HepG2 (cell line): ENCODE data around the gene HSDL1. TPM values are rescaled to one million over a fixed set of nuclear protein-coding genes. Genes with fewer than 3 reads are reported as not detected.

Experiments used
- ARNT2 ChIP-seq: sonication (generic); formaldehyde crosslinking; IDR thresholded peaks from 2 replicates; pipeline ENCODE4 v1.8.0; 2022; ENCODE audit warnings: mild to moderate bottlenecking, low read depth, missing genetic modification reagents, moderate library complexity
- BRCA1 ChIP-seq: sonication (generic); formaldehyde crosslinking; IDR thresholded peaks from 2 replicates; pipeline ENCODE4 v1.4.0; 2020; ENCODE audit warnings: missing genetic modification reagents
- FOXK2 ChIP-seq: fragments of 450-650 bp; IDR thresholded peaks from 2 replicates; pipeline ENCODE4 v1.6.1; 2016
- HDAC1 ChIP-seq: sonication (generic); formaldehyde crosslinking; IDR thresholded peaks from 2 replicates; pipeline ENCODE4 v1.5.1; 2020; ENCODE audit warnings: mild to moderate bottlenecking, missing genetic modification reagents
- HOXD1 ChIP-seq: sonication (generic); formaldehyde crosslinking; IDR thresholded peaks from 2 replicates; pipeline ENCODE4 v1.5.0; 2020; ENCODE audit warnings: missing genetic modification reagents
- KMT2A ChIP-seq: sonication (generic); formaldehyde crosslinking; IDR thresholded peaks from 2 replicates; pipeline ENCODE4 v1.4.0; 2020; ENCODE audit warnings: missing genetic modification reagents
- NFE2 ChIP-seq: sonication (generic); formaldehyde crosslinking; IDR thresholded peaks from 2 replicates; pipeline ENCODE4 v1.4.0; 2020; ENCODE audit warnings: missing genetic modification reagents
- NFIC ChIP-seq: IDR thresholded peaks from 2 replicates; pipeline ENCODE4 v1.6.1; 2012; ENCODE audit warnings: mild to moderate bottlenecking, low read length, inconsistent platforms
- PCBP1 ChIP-seq: fragments of 200-400 bp; formaldehyde crosslinking; IDR thresholded peaks from 2 replicates; pipeline ENCODE4 v1.6.1; 2017; ENCODE audit warnings: mild to moderate bottlenecking, low read depth, low read length, borderline replicate concordance
- TCF7L2 ChIP-seq: IDR thresholded peaks from 2 replicates; pipeline ENCODE4 v1.6.1; 2011; ENCODE audit warnings: mild to moderate bottlenecking, low read depth, low read length, moderate library complexity
- TP53 ChIP-seq: sonication (generic); formaldehyde crosslinking; conservative IDR thresholded peaks from 2 replicates; pipeline ENCODE4 v1.4.0; 2020; ENCODE audit warnings: missing genetic modification reagents
- ZNF296 ChIP-seq: sonication (generic); formaldehyde crosslinking; conservative IDR thresholded peaks from 2 replicates; pipeline ENCODE4 v1.5.0; 2020; ENCODE audit warnings: mild to moderate bottlenecking, missing genetic modification reagents
- ZNF329 ChIP-seq: sonication (generic); formaldehyde crosslinking; IDR thresholded peaks from 2 replicates; pipeline ENCODE4 v1.9.0; 2021; ENCODE audit warnings: low read depth, mild to moderate bottlenecking, missing genetic modification reagents
- ZNF556 ChIP-seq: sonication (generic); formaldehyde crosslinking; IDR thresholded peaks from 2 replicates; pipeline ENCODE4 v1.4.0; 2020; ENCODE audit warnings: mild to moderate bottlenecking, missing genetic modification reagents, borderline replicate concordance
- ZNF781 ChIP-seq: sonication (generic); formaldehyde crosslinking; IDR thresholded peaks from 2 replicates; pipeline ENCODE4 v1.5.1; 2020; ENCODE audit warnings: borderline replicate concordance, mild to moderate bottlenecking, missing genetic modification reagents; ENCODE audit errors: not compliant biosample characterization
- ZSCAN22 ChIP-seq: sonication (generic); formaldehyde crosslinking; IDR thresholded peaks from 2 replicates; pipeline ENCODE4 v1.4.0; 2020; ENCODE audit warnings: mild to moderate bottlenecking, missing genetic modification reagents
- ZSCAN9 ChIP-seq: IDR thresholded peaks from 2 replicates; pipeline ENCODE4 v1.6.1; 2016; ENCODE audit warnings: borderline replicate concordance
- polyA plus RNA-seq, 8 experiments: library from polyadenylated mRNA; depleted of rRNA in 3 of 8; stranded (reverse) in 7 of 8; unstranded in 1 of 8; fragments of >200 nt; fragmentation: Illumina TruSeq in 4 of 8; extraction: Trizol in 4 of 8; gene quantifications; 2 replicates each; pipeline versions ENCODE4 v1.2.1 to v1.2.3, GENCODE V29; 2011 to 2016; ENCODE audit warnings: low read depth in 4 of 8, missing spikeins in 1 of 8, mixed read lengths in 1 of 8; ENCODE audit not compliant: insufficient read depth in 1 of 8
- total RNA-seq, 5 experiments: library from RNA; depleted of rRNA; stranded (reverse); fragments of >200 nt; fragmentation: Illumina TruSeq; extraction: Trizol; gene quantifications; 2 replicates each; pipeline ENCODE4 v1.2.3, GENCODE V29; 2016; ENCODE audit warnings: low read depth in 1 of 5
- TF ChIP-seq, protein P1 (sequence below): sonication (generic); formaldehyde crosslinking; IDR thresholded peaks from 2 replicates; pipeline ENCODE4 v1.8.0; 2022; ENCODE audit warnings: low read depth, missing genetic modification reagents
- TF ChIP-seq, protein P2 (sequence below): sonication (generic); formaldehyde crosslinking; IDR thresholded peaks from 2 replicates; pipeline ENCODE4 v1.8.1; 2022; ENCODE audit warnings: low read depth, mild to moderate bottlenecking, missing genetic modification reagents
- TF ChIP-seq, protein P3 (sequence below): sonication (generic); formaldehyde crosslinking; IDR thresholded peaks from 2 replicates; pipeline ENCODE4 v1.5.0; 2020; ENCODE audit warnings: missing genetic modification reagents
- TF ChIP-seq, protein P4 (sequence below): sonication (generic); formaldehyde crosslinking; IDR thresholded peaks from 2 replicates; pipeline ENCODE4 v1.4.0; 2020; ENCODE audit warnings: mild to moderate bottlenecking, missing genetic modification reagents
- TF ChIP-seq, protein P5 (sequence below): sonication (generic); formaldehyde crosslinking; IDR thresholded peaks from 2 replicates; pipeline ENCODE4 v1.8.0; 2022; ENCODE audit warnings: missing genetic modification reagents, mild to moderate bottlenecking, inconsistent platforms, borderline replicate concordance
- TF ChIP-seq, protein P6 (sequence below): sonication (generic); formaldehyde crosslinking; conservative IDR thresholded peaks from 2 replicates; pipeline ENCODE4 v1.4.0; 2020; ENCODE audit warnings: missing genetic modification reagents

The HSDL1 gene
- total and polyA plus RNA-seq, 2 of the 13 experiments (the other 11 are each of a cell fraction or from before 2014, with no cell fraction given): 49.2 to 49.7 TPM

DNA sequence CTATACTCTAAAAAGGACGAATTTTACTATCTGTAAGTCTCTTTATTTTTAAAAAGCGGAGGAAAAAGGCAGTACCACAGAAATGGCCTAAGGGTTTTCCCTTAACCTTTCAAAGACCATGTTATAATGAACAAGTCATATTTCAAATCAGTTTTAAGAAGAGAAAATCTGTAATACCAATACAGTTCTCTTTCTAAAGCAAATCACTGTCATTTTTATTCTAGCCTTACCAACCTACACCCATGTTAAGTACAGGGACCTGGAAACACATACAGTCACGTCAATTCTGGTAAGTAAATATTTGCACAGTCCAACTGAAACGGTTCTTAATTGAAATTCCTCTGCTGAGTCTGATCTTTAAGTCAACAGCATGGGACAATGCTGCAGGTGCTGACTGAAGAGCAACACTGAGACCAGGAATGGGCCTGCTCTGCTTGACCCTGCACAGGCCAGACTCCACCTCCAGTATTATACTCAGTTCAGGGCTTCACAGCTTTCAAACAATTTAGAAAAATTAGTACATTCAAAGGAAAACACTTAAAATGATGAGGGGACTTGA lies 48.5 kb downstream of the HSDL1 start (continued):
- TF ChIP-seq, protein P1, sequence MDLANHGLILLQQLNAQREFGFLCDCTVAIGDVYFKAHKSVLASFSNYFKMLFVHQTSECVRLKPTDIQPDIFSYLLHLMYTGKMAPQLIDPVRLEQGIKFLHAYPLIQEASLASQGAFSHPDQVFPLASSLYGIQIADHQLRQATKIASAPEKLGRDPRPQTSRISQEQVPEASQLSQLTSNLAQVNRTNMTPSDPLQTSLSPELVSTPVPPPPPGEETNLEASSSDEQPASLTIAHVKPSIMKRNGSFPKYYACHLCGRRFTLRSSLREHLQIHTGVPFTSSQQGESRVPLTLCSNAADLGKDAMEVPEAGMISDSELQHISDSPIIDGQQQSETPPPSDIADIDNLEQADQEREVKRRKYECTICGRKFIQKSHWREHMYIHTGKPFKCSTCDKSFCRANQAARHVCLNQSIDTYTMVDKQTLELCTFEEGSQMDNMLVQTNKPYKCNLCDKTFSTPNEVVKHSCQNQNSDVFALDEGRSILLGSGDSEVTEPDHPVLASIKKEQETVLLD (CRISPR knock-in tag): no peak
- no peak for TF ChIP-seq ZNF329 (CRISPR knock-in tag)
- TF ChIP-seq, protein P2, sequence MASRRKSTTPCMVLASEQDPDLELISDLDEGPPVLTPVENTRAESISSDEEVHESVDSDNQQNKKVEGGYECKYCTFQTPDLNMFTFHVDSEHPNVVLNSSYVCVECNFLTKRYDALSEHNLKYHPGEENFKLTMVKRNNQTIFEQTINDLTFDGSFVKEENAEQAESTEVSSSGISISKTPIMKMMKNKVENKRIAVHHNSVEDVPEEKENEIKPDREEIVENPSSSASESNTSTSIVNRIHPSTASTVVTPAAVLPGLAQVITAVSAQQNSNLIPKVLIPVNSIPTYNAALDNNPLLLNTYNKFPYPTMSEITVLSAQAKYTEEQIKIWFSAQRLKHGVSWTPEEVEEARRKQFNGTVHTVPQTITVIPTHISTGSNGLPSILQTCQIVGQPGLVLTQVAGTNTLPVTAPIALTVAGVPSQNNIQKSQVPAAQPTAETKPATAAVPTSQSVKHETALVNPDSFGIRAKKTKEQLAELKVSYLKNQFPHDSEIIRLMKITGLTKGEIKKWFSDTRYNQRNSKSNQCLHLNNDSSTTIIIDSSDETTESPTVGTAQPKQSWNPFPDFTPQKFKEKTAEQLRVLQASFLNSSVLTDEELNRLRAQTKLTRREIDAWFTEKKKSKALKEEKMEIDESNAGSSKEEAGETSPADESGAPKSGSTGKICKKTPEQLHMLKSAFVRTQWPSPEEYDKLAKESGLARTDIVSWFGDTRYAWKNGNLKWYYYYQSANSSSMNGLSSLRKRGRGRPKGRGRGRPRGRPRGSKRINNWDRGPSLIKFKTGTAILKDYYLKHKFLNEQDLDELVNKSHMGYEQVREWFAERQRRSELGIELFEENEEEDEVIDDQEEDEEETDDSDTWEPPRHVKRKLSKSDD (CRISPR knock-in tag): no peak
- TF ChIP-seq ZNF556 (CRISPR knock-in tag): no peak
- no peak; the same call in 1 of the 2 replicates for TF ChIP-seq NFIC
- TF ChIP-seq, protein P3, sequence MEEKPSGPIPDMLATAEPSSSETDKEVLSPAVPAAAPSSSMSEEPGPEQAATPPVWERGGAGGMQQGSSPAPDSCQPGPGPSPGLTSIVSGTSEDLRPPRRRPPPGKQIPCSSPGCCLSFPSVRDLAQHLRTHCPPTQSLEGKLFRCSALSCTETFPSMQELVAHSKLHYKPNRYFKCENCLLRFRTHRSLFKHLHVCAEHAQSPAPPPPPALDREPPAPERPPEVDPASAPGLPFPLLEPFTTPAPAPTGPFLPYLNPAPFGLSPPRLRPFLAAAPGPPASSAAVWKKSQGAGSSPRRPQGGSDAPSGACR (CRISPR knock-in tag): no peak
- TF ChIP-seq, protein P4, sequence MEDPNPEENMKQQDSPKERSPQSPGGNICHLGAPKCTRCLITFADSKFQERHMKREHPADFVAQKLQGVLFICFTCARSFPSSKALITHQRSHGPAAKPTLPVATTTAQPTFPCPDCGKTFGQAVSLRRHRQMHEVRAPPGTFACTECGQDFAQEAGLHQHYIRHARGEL (CRISPR knock-in tag): no peak
- peak; percentile 87 for TF ChIP-seq HDAC1 (CRISPR knock-in tag)
- TF ChIP-seq TCF7L2: no peak
- 0 out of 2 replicates have a peak, but pooled peaks have one; percentile 65 for TF ChIP-seq TP53 (CRISPR knock-in tag)
- TF ChIP-seq KMT2A (CRISPR knock-in tag): peak; percentile 58; the same call in 1 of the 2 replicates
- TF ChIP-seq ZSCAN9: peak; percentile 55; the same call in 1 of the 2 replicates
- TF ChIP-seq BRCA1 (CRISPR knock-in tag): no peak
- TF ChIP-seq, protein P5, sequence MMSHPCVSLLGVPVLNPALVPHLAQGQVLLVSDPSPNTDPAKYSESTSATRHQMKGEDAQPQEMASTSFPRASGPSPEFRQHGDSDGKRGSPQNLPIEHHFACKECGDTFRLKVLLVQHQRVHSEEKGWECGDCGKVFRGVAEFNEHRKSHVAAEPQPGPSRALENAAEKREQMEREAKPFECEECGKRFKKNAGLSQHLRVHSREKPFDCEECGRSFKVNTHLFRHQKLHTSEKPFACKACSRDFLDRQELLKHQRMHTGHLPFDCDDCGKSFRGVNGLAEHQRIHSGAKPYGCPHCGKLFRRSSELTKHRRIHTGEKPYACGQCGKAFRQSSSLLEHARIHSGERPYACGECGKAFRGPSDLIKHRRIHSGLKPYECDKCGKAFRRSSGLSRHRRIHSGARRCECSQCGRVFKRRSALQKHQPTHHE: no peak
- peak; percentile 64; the same call in 1 of the 2 replicates for TF ChIP-seq FOXK2
- TF ChIP-seq ZSCAN22 (CRISPR knock-in tag): no peak
- TF ChIP-seq ZNF296 (CRISPR knock-in tag): no peak
- no peak for TF ChIP-seq HOXD1 (CRISPR knock-in tag)
- TF ChIP-seq, protein P6, sequence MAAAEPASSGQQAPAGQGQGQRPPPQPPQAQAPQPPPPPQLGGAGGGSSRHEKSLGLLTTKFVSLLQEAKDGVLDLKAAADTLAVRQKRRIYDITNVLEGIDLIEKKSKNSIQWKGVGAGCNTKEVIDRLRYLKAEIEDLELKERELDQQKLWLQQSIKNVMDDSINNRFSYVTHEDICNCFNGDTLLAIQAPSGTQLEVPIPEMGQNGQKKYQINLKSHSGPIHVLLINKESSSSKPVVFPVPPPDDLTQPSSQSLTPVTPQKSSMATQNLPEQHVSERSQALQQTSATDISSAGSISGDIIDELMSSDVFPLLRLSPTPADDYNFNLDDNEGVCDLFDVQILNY: no peak
- no peak for TF ChIP-seq ZNF781 (CRISPR knock-in tag)
- no peak for TF ChIP-seq PCBP1
- no peak for TF ChIP-seq ARNT2 (CRISPR knock-in tag)
- no peak for TF ChIP-seq NFE2 (CRISPR knock-in tag)
